ENCODE data around the gene NDUFAF5.

NDUFAF5 gene

DNA sequence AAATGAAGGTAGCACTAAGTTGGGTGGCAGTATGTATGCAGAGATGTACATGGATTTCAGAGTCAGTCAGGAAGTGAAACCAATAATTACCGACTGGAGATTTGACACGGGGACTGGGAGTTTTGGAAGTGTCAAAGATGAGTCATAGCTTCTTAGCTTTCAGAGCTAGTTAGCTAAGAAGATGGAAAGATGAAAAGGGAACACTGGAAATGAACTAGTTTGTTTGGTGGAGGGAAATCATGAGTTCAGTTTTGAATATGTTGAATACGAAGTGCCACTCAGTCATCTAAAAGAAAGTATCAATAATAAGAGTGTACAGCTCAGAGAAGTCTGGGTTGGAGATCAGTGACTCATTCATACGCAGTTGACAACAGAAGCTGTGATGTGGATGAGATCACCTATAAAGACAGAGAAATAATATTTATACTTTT is 7.6 kb upstream of the NDUFAF5 start:
- DNase-seq (ENCODE audit: low read depth in 2 of 2) = no peak

DNA sequence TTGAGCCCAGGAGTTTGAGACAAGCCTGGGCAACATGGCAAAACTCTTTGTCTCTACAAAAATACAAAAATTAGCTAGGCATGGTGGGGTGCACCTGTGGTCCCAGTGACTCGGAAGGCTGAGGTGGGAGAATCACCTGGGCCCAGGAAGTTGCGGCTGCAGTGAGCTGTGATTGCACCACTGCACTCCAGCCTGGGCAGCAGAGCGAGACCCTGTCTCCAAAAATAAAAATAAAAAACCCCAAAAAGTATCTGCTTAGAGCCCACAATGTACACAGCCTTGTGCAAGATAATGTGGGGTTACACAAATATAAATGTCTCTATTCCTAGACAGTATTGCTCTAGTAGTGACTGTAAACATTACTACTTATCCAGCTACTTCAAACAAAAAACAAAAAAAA is 6.0 kb upstream of the NDUFAF5 start:
- DNase-seq (ENCODE audit: low read depth in 2 of 2) = no peak

DNA sequence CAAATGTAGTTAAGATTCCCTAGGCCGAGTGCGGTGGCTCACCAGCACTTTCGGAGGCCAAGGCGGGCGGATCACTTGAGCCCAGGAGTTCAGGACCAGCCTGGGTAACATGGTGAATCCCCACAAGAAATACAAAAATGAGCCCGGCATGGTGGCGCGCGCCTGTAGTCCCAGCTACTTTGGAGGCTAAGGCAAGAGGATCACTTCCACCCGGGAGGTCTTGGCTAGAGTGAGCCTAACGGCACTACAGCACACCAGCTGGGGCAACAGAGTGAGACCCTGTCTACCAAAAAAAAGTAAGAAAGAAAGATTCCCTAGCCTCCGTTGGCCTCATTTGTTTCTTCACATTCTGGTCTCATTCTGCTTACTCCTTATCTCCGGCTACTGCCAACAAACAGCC is 1.3 kb upstream of the NDUFAF5 start:
- no peak for DNase-seq (ENCODE audit: low read depth in 2 of 2)

DNA sequence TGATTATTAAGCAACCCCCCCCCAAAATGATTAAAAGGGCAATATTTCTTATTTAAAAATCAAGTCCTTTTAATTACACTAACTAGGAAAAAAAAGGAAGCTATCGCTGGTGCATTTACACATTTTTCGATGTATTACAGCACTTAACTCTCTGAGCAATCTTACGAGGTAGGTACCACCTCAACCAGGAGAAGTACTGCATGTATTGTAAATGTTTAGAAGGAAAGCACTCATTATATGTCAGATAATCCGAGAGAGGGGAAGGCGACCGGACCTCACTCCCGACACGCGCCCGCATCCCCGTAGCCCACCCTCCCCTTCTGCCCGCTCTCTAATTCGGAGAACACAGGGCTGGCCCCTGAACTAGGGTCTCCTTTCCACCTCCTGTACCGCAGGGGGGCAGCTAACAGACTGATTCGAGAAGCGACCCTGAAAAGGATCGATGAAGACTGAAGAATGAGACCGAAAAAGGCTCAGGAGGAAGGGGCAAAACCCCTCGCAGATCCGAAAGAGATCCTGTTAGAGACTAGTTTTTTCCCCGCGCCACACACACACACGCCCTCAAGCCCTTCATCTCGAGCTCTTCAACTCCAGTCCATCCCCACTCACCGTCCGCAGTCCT is 446 bp upstream of the NDUFAF5 start:
- no peak for DNase-seq (ENCODE audit: low read depth in 2 of 2)

DNA sequence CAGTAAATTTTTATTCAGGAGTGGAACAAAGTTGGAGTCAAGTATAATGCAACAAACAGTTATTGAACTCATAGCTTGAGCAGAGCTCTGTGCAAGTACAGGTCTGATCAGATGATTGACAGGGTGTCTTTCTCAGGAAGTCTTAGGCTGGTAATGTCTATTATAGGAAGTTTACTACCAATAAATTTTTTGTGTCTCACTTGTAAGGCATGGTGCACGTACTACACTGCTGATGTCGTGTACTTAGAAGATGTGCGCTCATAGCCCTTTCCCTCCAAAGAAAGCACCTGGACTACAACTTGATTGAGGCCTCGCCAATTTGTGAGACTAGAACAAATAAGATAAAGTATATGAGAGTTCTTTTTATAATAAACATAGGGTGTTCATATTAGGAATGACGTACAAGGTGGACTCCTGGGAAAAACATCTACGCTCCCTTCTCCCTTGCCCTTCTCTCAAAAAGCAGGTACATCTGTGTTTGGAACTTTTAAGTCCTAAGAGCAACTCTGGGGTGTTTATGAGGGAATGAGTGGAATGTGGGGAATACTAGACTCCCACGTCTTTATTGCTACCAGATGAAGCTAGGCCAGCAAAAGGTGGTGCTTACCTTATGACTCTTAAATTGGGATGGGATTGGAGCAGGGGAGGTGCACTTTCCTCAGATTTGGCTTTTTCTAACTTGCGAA is 1.5 kb downstream of the NDUFAF5 start:
- no peak for DNase-seq (ENCODE audit: low read depth in 2 of 2)

DNA sequence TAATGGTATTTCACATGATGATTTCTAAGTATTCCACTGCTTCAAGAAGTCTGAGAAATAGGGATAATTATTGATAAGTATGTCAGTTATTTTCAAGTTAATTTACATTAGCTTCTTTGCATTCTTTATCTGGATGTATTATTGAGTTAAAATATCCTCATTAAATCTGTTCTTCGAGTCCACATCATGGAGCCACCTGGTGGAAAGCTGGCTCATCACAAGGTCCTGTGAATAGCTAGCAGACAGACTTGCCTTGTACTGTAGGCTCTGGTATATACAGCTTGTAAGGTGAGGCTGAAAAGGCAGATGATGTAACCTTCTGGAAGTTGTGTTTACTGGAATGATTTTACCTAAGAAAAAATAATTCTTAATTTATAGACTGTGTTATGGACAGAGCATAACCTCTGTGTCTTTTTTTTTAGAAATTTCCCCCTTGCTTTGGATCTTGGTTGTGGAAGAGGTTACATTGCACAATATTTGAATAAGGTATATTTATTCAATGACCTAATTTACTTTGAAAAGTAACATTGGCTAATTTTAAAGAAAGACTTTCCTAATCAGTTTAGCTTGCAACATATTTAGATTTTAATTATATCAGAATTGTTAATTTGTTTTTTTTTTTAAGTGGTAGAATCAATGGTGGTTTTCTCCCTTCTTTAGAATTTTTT is 3.5 kb downstream of the NDUFAF5 start:
- no peak for DNase-seq (ENCODE audit: low read depth in 2 of 2)

DNA sequence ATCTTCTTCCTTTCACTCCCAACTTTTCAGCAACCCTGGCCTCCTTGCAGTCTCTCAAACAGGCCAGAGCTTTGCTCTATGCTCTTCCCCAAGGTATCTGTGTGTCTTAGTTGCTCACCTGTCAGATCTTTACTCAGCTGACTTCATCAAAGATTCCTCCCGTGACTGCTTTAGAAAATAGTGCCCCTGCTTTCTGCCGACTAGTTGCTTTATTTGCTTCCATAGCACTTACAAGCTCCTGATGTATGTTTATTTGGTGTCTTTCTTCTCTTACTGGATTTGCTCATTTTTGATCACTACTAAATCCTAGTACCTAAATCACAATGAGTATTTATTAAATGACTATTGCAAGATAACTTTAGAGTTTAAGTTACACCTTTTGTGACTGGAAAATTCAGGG is 5.9 kb downstream of the NDUFAF5 start:
- DNase-seq (ENCODE audit: low read depth in 2 of 2) = no peak

DNA sequence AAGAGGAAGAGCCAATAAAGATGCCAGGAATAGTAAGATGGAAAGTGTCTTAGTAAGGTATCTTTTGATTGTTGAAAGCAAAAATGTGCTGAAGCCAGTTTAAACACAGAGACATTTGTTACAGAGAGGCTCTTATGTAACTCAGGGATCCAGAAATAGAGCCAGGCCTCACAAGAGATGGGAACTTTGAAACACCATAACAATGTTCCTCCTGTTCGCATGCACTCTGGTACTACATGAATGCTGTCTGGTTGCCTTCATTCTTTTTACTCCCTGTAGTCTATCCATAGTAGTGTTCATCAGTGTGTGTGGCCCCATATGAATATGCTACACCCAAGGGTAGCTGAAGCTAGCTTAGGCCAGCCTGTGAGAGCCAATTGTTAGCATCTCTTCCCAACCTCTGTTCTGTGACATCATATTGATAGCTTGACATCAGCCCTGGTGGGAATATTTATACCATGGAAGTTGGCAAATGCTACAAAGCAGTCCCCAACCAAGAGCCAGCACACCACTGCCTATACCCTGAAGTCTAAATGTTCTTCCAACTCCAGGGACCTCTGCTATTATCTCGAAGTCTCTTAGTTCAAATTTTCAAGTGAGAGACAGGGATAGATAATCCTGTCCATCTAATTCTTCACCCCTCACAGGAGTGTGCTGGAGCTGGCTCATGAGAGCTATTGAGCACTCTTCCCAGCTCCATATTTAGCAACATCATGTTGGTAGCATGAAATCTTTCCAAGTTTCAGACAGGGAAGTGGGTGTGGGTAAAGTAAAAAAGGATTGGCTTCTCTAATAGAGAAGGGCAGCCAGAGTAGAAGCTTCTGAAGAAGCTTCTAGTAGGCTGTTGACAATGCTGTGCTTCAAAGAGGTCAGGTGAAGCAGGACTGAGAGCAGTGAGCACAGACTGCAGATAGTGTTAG is 7.0 kb downstream of the NDUFAF5 start:
- DNase-seq (ENCODE audit: low read depth in 2 of 2) = no peak

DNA sequence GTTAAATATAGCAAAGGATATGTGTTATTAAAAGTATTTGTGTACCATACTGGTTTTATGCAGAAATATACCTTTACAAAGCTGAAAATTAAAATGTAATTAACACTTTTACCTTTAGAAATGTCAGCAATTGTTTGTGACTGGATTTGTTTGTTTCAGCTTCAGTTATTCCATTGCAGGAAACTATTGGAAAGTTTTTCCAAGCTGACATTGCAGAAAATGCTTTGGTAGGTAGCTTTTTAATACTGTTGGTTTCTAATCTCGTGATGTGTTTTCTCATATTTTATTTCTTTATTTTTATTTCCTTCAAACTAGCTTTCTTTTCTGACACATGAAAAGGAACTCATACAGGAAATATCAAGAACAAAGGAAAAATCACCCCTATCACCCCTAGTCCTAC is 8.2 kb downstream of the NDUFAF5 start:
- no peak for DNase-seq (ENCODE audit: low read depth in 2 of 2)

DNA sequence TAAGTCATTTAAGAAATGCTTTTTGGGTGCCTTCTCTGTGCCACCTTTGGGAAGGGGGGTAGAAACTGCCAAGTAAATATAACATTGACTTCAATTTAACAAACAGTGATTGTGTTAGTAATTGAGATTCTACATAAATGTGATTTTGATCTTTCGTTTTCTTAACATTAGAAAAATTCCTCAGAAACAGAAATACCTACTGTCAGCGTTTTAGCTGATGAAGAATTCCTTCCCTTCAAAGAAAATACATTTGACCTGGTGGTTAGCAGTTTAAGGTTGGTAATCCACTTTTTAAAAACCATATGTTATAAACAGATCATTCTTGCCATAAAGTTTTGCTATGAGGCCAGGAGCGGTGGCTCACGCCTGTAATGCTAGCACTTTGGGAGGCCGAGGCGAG is 9.8 kb downstream of the NDUFAF5 start:
- no peak for DNase-seq (ENCODE audit: low read depth in 2 of 2)

DNA sequence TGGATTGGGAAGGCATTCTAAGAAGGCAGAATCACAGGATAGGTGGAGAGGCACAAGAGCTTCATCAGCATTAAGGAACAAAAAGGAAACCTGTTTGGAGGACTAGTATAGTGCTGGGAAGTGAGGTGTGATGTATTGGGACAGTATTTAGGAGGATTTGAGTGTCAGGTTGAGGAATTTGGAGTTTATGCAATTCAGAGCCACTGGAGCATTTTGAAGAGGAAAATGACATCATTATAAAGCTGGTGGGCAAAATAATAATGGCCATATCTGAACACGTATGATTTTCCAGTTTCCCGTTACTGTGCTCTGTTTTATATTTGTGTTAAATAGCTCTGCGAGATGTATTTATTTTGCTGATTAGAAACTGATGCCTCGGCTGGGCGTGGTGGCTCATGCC is 14.2 kb downstream of the NDUFAF5 start:
- no peak for DNase-seq (ENCODE audit: low read depth in 2 of 2)

DNA sequence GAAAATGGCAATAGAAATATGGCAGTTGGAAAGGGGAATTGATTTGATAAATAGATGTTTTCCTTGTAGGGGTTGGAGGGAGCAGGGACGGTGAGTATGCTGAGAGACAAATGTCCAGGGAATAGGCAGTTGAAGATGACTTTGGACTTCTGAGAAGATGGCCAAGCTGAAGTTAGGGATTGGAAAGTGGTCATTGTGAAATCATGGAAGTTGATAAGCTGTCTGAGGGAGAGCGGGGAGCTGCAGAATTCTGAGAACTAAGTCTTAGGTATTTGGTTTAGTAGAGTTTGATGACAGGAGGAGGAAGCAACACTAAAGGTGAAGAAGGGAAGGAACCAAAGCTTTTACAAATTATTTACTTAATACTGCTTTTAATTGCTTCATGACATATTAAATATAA is 15.1 kb downstream of the NDUFAF5 start:
- no peak for DNase-seq (ENCODE audit: low read depth in 2 of 2)

DNA sequence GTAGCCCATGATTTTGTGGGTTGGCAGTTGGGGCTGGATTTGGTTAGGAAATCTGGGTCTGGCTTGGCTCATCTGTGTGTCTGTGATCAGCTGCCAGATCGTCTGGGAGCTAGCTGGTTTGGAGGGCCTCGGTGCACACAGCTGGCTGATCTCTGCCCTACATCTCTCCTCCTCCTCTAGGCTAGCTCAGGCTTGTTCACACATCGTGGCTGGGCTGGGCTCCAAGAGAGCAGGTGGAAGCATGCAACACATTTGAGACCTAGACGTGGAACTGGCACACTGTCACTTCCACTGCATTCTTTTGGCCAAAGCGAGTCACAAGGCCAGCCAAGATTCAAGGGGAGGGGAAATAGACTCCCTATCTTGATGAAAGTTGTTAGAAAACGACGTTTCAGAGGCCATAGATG is 15.9 kb downstream of the NDUFAF5 start:
- no peak for DNase-seq (ENCODE audit: low read depth in 2 of 2)

DNA sequence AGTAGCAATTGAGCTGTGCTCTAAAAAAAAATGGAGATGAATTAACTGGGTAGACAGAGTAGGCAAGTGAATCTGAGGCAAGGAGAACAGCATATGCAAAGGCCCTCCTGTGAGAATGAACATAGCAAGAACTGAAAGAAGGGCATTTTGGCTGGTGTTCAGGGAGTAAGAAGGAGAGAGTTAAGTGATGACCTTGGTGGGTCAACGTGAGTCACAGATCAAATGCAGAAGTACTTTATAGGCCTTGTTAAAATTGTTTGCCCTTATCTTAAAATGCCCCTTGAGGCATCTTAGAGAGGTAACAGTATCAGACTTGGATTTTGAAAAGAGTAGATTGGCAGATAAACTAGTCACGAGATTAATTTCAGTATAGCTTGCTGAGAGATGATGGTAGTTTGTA is 24.5 kb downstream of the NDUFAF5 start:
- DNase-seq (ENCODE audit: low read depth in 2 of 2) = no peak

DNA sequence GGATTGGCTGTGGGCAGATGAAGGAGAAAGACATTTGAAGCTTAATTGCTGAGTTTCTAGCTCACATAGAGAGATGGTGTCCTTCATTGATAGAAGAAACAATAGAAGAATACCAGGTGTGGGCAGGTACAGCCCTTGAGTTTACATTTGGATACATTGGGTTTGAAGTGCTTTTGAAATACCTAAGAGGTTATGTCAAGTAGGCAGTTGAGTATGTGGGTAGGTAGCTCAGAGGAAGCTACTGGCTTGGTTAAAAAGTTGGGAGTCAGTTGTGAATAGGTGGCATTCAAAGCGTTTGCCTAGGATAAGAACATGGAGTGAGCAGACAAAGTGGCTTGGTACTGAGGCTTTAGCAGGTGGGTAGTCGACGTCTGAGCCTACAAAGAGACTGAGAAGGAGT is 25.0 kb downstream of the NDUFAF5 start:
- DNase-seq (ENCODE audit: low read depth in 2 of 2) = no peak

DNA sequence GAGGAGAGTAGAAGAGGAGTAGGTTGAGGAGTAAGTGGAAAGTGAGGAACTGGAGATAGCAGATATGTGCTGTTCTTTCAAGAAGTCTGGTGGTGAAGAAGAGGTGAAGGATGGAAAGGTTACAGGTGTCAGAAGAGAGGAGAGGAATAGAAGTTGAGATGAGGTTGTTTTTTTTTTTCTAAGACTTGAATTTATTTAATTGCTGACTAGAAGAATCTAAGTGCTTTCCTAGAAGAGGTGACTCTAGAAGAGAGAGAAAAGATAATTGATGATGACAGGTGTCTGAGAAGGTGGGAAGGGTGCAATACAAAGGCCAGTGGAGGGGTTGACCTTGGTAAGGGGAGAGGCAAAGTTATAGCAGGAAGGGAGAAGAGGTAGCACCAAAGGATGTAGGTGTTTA is 25.6 kb downstream of the NDUFAF5 start:
- no peak for DNase-seq (ENCODE audit: low read depth in 2 of 2)

DNA sequence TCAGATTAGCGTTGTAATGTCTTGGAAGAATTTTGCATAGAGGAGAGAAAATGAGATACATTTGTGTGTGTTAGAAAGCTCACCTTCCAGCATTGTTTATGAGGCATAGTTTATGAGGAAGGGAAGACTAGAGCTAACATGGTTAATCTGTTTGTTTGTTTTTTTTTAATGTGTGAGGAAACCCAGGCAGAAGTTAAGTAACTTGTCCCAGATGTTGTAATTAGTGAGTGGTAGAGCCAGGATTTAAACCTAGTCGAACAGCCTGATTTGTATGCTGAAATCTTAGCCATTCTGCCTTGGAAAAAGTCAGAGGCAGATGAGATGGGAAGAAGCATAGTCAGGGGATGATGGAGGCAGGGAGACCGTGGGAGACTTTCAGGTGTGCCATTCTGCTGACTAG is 29.1 kb downstream of the NDUFAF5 start:
- DNase-seq (ENCODE audit: low read depth in 2 of 2) = no peak

DNA sequence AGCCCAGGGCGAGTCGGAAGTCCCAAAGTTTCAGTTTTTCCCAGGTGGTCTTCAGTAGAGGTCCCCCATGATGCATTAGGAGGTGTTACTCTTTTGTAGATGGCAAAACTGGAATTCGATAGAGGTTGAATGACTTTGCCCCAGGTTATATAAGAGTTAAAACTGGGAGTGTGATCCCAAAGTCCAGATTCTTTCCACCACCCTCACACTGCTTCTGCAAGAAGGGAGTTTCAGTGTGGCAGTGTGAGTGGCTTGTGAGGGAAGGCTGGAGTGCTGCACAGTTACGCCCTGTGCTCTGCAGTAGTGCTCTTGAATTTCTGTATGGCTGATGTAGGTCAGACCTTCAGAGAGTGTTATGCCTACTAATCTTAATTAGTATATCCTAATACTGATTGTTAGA is 29.8 kb downstream of the NDUFAF5 start:
- no peak for DNase-seq (ENCODE audit: low read depth in 2 of 2)

DNA sequence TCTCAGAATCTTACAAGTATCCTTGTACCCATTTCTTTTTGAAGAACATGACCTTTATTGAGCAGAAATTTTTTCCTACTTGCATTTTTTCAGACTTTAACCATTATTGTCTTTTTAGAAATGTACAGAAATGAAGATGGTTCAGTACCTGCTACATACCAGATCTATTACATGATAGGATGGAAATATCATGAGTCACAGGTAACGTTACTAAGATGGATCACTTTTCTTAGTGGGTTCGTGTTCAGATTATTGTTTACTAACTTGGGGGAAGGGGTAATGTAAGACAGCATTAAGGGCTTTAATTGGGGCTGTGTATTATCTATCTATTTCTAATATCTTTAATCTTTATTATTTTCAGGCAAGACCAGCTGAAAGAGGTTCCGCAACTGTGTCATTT is 31.9 kb downstream of the NDUFAF5 start:
- no peak for DNase-seq (ENCODE audit: low read depth in 2 of 2)

DNA sequence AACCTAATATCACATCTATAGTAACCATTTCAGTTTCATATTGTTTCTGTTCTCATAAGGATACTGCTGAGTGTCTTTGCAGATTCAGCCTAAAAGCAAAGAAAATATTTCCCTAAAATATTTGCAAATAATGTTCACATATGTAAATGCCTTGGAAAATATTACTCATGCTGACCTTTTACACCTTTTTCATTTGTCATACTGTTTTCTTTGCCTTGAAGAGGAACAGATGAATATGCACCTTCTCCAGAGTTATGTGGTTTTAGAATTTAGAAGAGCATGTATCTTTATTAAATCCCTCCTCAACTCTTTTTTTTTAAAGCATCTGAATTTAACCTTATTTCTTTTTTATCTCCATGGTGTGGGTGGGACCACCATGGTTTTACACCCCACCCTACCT is 32.5 kb downstream of the NDUFAF5 start:
- no peak for DNase-seq (ENCODE audit: low read depth in 2 of 2)

DNA sequence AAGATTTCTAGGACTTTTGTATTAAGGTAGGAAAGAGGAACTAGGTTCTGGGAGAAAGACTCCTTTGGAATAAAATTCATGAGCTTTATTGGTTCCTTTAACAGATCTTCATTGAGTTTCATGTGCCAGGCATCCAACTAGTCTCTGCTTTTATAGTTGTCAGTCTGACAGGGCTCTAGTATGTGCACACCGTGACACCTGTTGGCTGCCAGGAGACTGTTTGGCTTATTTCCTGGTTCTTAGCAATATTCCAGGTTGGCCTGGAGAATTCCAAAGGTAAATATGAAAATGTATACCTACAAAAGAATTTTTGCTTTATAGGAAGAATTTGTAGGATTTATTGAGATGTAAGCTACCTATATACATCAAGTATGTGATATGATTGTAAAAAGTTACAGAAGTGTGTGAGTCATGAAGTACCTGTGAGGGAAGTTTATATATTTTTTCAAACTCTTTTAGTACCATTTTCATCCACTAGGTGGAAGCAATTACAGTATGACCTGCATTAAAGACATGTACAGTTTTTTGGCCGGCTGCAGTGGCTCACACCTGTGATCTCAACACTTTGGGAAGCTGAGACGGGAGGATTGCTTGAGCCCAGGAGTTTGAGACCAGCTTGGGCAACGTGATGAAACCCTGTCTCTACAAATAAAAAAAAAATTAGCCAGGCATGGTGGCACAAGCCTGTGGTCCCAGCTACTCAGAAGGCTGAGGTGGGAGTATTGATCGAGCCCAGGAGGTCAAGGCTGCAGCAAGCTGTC is 35.2 kb downstream of the NDUFAF5 start:
- no peak for DNase-seq (ENCODE audit: low read depth in 2 of 2)

DNA sequence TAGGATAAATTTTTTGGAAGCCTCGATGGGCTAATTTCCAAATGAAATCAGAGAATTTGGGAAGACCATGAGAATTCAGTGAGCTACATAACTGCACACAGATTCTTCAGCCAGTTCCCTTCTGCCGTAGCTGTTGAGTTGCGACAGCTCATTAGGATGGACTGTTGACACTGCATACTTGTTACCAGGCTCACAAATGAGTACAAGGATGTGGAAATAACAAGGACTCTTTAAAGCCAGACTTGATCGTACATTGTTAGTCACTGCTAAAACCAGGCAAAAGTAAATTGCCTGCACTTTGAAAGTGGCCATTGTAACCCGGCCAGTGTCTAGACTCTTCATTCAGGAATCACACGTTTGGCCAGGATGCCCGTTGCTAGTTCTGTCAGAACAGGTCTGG is 37.0 kb downstream of the NDUFAF5 start:
- no peak for DNase-seq (ENCODE audit: low read depth in 2 of 2)

Data from stimulated activated CD8-positive, alpha-beta memory T cell treated with anti-CD3 and anti-CD28 coated beads, Interleukin-2, amount 100 ng/mL, for 48 hours (primary cell).